Ishikawa (cell line): Measurements from ENCODE around the gene PIK3AP1.

Experiments
- CEBPB ChIP-seq: IDR thresholded peaks from 2 replicates; pipeline ENCODE4 v1.6.1; 2012
- CREB1 ChIP-seq: IDR thresholded peaks from 2 replicates; pipeline ENCODE4 v1.6.1; 2012; ENCODE audit warnings: low read depth
- EGR1 ChIP-seq: IDR thresholded peaks from 2 replicates; pipeline ENCODE4 v1.6.1; 2012
- EP300 ChIP-seq: IDR thresholded peaks from 2 replicates; pipeline ENCODE4 v1.6.1; 2012; ENCODE audit warnings: borderline replicate concordance
- FOXM1 ChIP-seq: IDR thresholded peaks from 2 replicates; pipeline ENCODE4 v1.6.1; 2012; ENCODE audit warnings: low read depth, borderline replicate concordance
- MAX ChIP-seq: IDR thresholded peaks from 2 replicates; pipeline ENCODE4 v1.6.1; 2012
- NFIC ChIP-seq: IDR thresholded peaks from 2 replicates; pipeline ENCODE4 v1.6.1; 2012
- RAD21 ChIP-seq: IDR thresholded peaks from 2 replicates; pipeline ENCODE4 v1.6.1; 2012; ENCODE audit warnings: low read depth
- REST ChIP-seq: IDR thresholded peaks from 2 replicates; pipeline ENCODE4 v1.6.1; 2012; ENCODE audit warnings: low read depth, mild to moderate bottlenecking
- TAF1 ChIP-seq: IDR thresholded peaks from 2 replicates; pipeline ENCODE4 v1.6.1; 2012; ENCODE audit warnings: low read depth, mild to moderate bottlenecking
- TCF12 ChIP-seq: IDR thresholded peaks from 2 replicates; pipeline ENCODE4 v1.6.1; 2012; ENCODE audit warnings: low read depth
- TEAD4 ChIP-seq: IDR thresholded peaks from 2 replicates; pipeline ENCODE4 v1.6.1; 2012
- USF1 ChIP-seq: IDR thresholded peaks from 2 replicates; pipeline ENCODE4 v1.6.1; 2012
- YY1 ChIP-seq: IDR thresholded peaks from 2 replicates; pipeline ENCODE4 v1.6.1; 2012; ENCODE audit warnings: low read depth
- ZBTB7A ChIP-seq: IDR thresholded peaks from 2 replicates; pipeline ENCODE4 v1.6.1; 2012; ENCODE audit warnings: low read depth

The PIK3AP1 gene

GRCh38 chr10:96656839-96657238, 63.5 kb downstream of the PIK3AP1 start:
- TF ChIP-seq TCF12, result no peak
- TF ChIP-seq NFIC, result no peak
- TF ChIP-seq ZBTB7A, result no peak
- TF ChIP-seq CREB1, result no peak
- TF ChIP-seq MAX, result no peak
- no peak for TF ChIP-seq FOXM1
- no peak for TF ChIP-seq TEAD4
- no peak for TF ChIP-seq EP300
- TF ChIP-seq RAD21, result no peak
- no peak for TF ChIP-seq CEBPB
- no peak for TF ChIP-seq YY1
- no peak for TF ChIP-seq TAF1
- no peak for TF ChIP-seq EGR1
- TF ChIP-seq USF1, result no peak
- no peak for TF ChIP-seq REST

- TF ChIP-seq ZBTB7A, result no peak
- no peak for TF ChIP-seq MAX
- no peak for TF ChIP-seq EP300
- no peak for TF ChIP-seq FOXM1
- no peak for TF ChIP-seq TAF1
- TF ChIP-seq USF1, result no peak
- TF ChIP-seq TEAD4, result no peak
- no peak for TF ChIP-seq YY1
- no peak for TF ChIP-seq CEBPB
Observed at GRCh38 chr10:96656198-96656577, 64.1 kb downstream of the PIK3AP1 start.

GRCh38 chr10:96655461-96656197, 64.7 kb downstream of the PIK3AP1 start:
- TF ChIP-seq EP300 (no peak), TAF1 (no peak), REST (no peak), TEAD4 (no peak), CREB1 (no peak), FOXM1 (no peak), RAD21 (no peak), YY1 (no peak), MAX (no peak)

GRCh38 chr10:96651998-96652431, 68.3 kb downstream of the PIK3AP1 start:
- no peak for TF ChIP-seq TAF1
- no peak for TF ChIP-seq TCF12
- no peak for TF ChIP-seq CREB1
- no peak for TF ChIP-seq NFIC
- no peak for TF ChIP-seq FOXM1
- TF ChIP-seq MAX, result no peak

GRCh38 chr10:96650958-96651357, 69.4 kb downstream of the PIK3AP1 start:
- TF ChIP-seq REST, result no peak
- TF ChIP-seq TEAD4, result no peak
- TF ChIP-seq NFIC, result no peak
- no peak for TF ChIP-seq TAF1
- TF ChIP-seq MAX, result no peak
